ENCODE results near the gene TKTL2. TPM values are rescaled to one million over a fixed set of nuclear protein-coding genes. Genes with fewer than 3 reads are reported as not detected.
"Not testable (repeated sequence)": the region's sequence is repeated elsewhere in the genome, so short reads cannot be mapped to it uniquely, and the experiment has no call there.

Gene TKTL2
- total RNA-seq, 2 experiments from 2014 or later: not detected

DNA sequence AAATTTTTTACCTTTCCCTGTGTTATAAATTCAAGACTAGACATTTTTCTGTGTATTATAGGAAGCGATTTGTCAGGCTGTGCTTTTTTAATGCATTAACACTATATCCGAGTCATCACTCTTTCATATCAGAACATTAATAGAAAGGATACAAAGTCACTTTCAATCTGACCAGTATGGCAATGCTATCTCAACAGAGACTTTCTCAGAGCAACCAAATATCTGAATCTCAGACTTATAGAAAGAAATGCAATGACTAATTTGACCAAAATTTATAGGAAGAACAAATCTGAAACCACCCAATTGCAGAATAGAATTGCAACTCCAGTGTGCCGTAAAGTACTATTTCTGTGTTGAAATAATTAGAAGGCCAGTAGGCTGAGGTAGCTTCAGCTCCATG is 473 bp upstream of the TKTL2 start:
- no peaks in the 10 kb centered on the region for H3K36me3 Mint-ChIP-seq
- no peaks in the 10 kb centered on the region for H3K9me3 Mint-ChIP-seq

DNA sequence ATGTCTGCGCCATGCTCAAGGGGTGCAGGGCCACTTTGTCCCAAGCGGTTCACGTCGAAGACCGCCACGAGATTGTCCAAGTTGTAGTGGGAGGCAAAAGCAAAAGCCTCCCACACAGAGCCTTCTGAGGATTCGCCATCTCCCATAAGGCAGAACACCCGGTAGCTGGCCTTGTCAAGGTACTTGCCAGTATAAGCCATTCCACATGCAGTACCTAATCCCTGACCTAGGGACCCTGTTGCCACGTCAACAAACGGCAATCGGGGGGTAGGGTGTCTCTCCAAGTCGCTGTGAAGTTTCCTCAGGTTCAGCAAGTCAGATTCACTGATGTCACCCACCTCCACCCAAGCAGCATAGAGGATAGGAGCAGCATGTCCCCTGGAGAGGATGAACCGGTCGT is 424 bp downstream of the TKTL2 start:
- Mint-ChIP-seq H3K27me3 (peaks cover 6% of the 10 kb centered on the region), H3K27ac (no peak overlapping the region), H3K9me3 (no peaks in the 10 kb centered on the region), H3K36me3 (no peaks in the 10 kb centered on the region), H3K4me3 (no peak overlapping the region), H3K4me1 (no peaks in the 10 kb centered on the region)
- DNase-seq: no peak

More for the DNA sequence above, 473 bp upstream of the TKTL2 start:
- Mint-ChIP-seq H3K4me3 (no peak overlapping the region), H3K27ac (no peak overlapping the region), H3K27me3 (peaks cover 2% of the 10 kb centered on the region), H3K4me1 (no peaks in the 10 kb centered on the region)
- DNase-seq: no peak

DNA sequence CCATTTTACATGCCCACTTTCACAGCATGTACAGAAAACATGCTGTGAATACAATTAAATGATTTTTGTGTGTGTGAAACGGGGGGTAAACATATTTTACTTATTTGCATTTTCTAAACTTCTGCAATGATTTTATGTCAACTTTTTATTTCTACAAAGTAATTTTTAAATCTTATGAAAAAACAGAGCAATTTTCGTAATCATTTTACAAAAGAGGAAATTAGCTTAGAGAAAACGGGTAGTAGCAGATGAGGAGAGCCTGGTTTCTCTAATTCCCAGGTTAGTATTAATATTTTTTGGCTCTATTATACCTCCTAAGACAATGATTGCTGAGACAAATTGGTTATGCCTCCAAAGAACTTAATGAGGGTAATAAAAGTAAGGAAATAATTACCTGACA is 3.2 kb downstream of the TKTL2 start:
- DNase-seq: no peak
- peaks cover 8% of the 10 kb centered on the region for H3K27me3 Mint-ChIP-seq
- H3K4me1 Mint-ChIP-seq: no peaks in the 10 kb centered on the region
- H3K27ac Mint-ChIP-seq: no peak overlapping the region
- H3K4me3 Mint-ChIP-seq: no peak overlapping the region
- H3K36me3 Mint-ChIP-seq: no peaks in the 10 kb centered on the region
- H3K9me3 Mint-ChIP-seq: no peaks in the 10 kb centered on the region

DNA sequence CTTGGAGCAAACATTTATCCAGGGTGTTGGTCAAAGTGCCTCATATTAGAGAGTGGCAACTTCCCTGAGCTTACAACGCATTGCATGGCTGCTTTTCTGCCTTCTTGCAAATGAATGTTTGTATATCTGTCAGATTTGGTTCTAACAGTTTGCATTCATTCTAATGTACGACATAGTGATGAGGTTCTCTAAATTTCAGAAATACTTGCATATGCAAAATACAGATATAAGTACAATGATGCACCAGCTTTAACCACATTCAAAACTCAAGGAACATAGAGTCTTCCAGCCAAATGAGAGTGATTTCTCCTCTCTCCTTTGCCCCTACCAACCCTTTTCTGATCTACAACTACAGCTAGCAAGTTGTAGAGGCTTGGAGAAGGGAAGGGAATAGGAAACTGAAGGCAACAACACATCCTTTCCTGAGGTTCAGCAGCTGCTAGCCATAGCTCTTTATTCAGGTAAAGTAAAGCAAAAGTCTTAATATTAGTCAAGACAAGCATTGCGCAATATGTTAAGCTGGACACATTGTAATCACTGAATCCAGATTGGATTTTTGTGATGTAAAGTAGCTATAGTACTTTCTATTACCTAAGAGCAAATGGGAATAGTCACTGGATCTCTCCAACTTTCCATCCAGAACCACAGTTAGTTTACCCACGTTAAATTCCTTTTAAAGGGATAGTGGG is 6.3 kb downstream of the TKTL2 start:
- H3K4me1 Mint-ChIP-seq: no peaks in the 10 kb centered on the region
- H3K9me3 Mint-ChIP-seq: no peaks in the 10 kb centered on the region
- no peak for DNase-seq
- peaks cover 16% of the 10 kb centered on the region for H3K27me3 Mint-ChIP-seq
- H3K4me3 Mint-ChIP-seq: no peak overlapping the region
- no peaks in the 10 kb centered on the region for H3K36me3 Mint-ChIP-seq
- H3K27ac Mint-ChIP-seq: no peak overlapping the region

DNA sequence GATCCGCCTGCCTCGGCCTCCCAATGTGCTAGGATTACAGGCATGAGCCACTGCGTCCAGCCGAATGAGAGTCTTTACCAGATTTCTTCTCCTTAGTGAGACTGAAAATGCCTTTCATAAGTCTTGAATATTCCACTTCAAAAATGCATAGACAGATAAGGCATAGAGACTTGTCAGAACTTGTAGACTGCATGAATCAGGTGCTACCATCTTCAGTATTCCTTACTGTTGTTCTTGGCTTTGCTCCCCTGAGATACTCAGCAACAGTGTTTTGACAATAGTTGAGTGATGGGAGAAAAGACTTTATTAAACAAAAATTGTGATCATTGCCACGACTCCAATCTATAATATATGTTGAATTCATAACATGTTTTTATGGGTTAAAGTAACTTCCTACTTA is 11.0 kb downstream of the TKTL2 start:
- no peaks in the 10 kb centered on the region for H3K36me3 Mint-ChIP-seq
- H3K4me3 Mint-ChIP-seq: no peak overlapping the region
- no peaks in the 10 kb centered on the region for H3K4me1 Mint-ChIP-seq
- H3K27me3 Mint-ChIP-seq: peaks cover 19% of the 10 kb centered on the region
- no peak for DNase-seq
- no peak overlapping the region for H3K27ac Mint-ChIP-seq
- no peaks in the 10 kb centered on the region for H3K9me3 Mint-ChIP-seq

DNA sequence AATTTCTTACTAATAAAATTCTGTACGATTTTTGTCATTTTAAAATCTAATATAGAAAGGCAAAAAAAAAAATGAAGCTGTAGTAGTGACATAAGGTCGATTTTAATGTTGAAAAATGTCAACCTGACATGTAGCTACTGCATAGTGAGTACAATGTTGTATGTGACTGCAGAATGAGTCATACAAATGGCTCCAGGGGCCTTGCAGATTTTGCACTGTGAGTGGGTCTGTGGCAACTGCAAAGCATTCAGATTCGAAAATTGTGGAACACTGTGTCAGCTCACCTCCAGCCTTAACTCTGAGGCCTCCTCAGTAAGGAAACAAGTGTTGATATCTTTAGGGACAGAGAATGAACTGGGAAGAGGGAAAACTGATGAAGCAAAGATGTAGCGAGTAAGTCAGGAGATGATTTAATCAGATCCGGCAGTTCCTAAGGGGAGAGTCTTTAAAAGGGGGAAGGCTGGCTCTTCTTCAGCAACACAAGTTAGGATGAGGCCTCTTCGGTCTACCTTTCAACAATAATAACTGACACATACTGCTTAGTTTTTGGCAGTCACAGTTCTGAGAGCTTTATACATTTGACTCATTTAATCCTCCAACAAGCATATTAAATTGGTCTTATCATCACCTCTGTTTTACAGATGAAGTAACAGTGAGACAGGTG is 24.9 kb downstream of the TKTL2 start:
- H3K4me3 Mint-ChIP-seq: no peak overlapping the region
- H3K36me3 Mint-ChIP-seq: no peaks in the 10 kb centered on the region
- no peaks in the 10 kb centered on the region for H3K9me3 Mint-ChIP-seq
- no peak for DNase-seq
- H3K27me3 Mint-ChIP-seq: no peaks in the 10 kb centered on the region
- no peak overlapping the region for H3K27ac Mint-ChIP-seq
- H3K4me1 Mint-ChIP-seq: no peaks in the 10 kb centered on the region

DNA sequence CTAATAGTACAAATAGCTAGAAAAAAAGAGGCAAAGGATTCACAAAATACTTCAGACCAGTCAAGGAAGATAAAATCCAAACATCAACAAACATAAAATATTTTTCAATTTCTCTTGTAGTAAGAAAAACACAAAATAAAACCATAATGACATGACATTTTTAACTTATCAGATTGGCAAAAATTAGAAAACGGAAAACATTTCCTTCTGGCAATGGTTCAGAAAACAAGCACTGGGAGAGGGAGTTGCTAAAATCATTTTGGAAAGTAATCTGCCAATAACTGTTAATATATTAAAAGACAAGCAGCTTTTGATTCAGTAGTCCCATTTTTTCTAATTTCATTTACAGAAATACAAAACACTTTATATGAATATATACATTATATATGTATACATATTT is 26.1 kb downstream of the TKTL2 start:
- H3K27me3 Mint-ChIP-seq: peaks cover 6% of the 10 kb centered on the region
- H3K36me3 Mint-ChIP-seq: no peaks in the 10 kb centered on the region
- no peaks in the 10 kb centered on the region for H3K9me3 Mint-ChIP-seq
- no peaks in the 10 kb centered on the region for H3K4me1 Mint-ChIP-seq
- H3K4me3 Mint-ChIP-seq: no peak overlapping the region
- no peak for DNase-seq
- no peak overlapping the region for H3K27ac Mint-ChIP-seq

GRCh38 chr4:163447023-163447422 is 26.5 kb downstream of the TKTL2 start:
- H3K27me3 Mint-ChIP-seq, H3K36me3 Mint-ChIP-seq, H3K27ac Mint-ChIP-seq, DNase-seq, H3K4me3 Mint-ChIP-seq, H3K9me3 Mint-ChIP-seq, H3K4me1 Mint-ChIP-seq: not testable (repeated sequence)

DNA sequence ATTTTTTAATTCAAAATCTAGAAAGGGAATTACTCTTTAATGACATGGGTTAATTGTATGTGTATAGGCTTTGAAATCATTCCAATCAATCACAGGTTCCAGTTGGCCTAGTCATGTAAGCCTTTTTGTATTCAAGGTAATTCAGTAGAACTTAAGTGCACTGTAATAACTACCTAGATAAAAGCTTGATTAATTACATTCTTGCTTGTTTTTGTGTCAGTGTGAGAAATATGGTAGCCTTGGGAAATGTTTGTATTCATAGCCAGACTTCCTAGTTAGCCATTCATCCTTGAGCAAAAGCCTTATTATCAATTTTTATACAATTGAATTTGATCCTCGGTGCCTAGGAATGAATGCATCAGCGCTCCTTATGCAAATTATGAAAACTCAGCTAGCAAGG is 33.5 kb downstream of the TKTL2 start:
- no peaks in the 10 kb centered on the region for H3K36me3 Mint-ChIP-seq
- no peaks in the 10 kb centered on the region for H3K4me1 Mint-ChIP-seq
- H3K27ac Mint-ChIP-seq: no peak overlapping the region
- no peak for DNase-seq
- no peaks in the 10 kb centered on the region for H3K9me3 Mint-ChIP-seq
- H3K27me3 Mint-ChIP-seq: peaks cover 20% of the 10 kb centered on the region
- no peak overlapping the region for H3K4me3 Mint-ChIP-seq

Other genes starting within 250 kb of the TKTL2 start
- gene NPY1R, start 141.2 kb downstream of the TKTL2 start, total RNA-seq: not detected
- not detected for gene NPY5R, start 129.9 kb downstream of the TKTL2 start, total RNA-seq
- gene TMA16, start 20.9 kb upstream of the TKTL2 start, total RNA-seq: 10 to 100 TPM; 48.4 to 57.4 TPM